Mesenchymal stem cell (in vitro differentiated cells and primary cell): ENCODE results near the gene PELO.

Experiments
- DNase-seq: peaks from one replicate; pipeline ENCODE4 v3.0.0-alpha.2; 2013
- H2AFZ ChIP-seq: one replicate; pipeline ENCODE4 v1.6.1; 2013; ENCODE audit warnings: low read depth, mild to moderate bottlenecking, control low read depth, inconsistent platforms, low read length, moderate library complexity
- H2AK5ac ChIP-seq: 2 replicates; pipeline ENCODE4 v1.6.1; 2013; ENCODE audit warnings: low read length, moderate library complexity, mild to moderate bottlenecking, inconsistent platforms; ENCODE audit not compliant: severe bottlenecking
- H2BK120ac ChIP-seq: one replicate; pipeline ENCODE4 v1.6.1; 2013; ENCODE audit warnings: low read depth, mild to moderate bottlenecking, inconsistent platforms, low read length, moderate library complexity
- H2BK12ac ChIP-seq, 2 experiments: one replicate each; pipeline ENCODE4 v1.6.1; 2013; ENCODE audit warnings: inconsistent platforms in 2 of 2, low read length in 2 of 2, mild to moderate bottlenecking in 2 of 2, moderate library complexity in 2 of 2, control low read depth in 1 of 2
- H2BK15ac ChIP-seq: one replicate; pipeline ENCODE4 v1.6.1; 2013; ENCODE audit warnings: mild to moderate bottlenecking, low read depth, inconsistent platforms; ENCODE audit not compliant: poor library complexity, severe bottlenecking
- H2BK5ac ChIP-seq: 2 replicates; pipeline ENCODE4 v1.6.1; 2013; ENCODE audit warnings: low read depth, mild to moderate bottlenecking, low read length, control low read depth, inconsistent platforms; ENCODE audit not compliant: poor library complexity, severe bottlenecking
- H3K14ac ChIP-seq, 2 experiments: one replicate each; pipeline ENCODE4 v1.6.1; 2013; ENCODE audit warnings: inconsistent platforms in 2 of 2, low read length in 2 of 2, control low read depth in 1 of 2, mild to moderate bottlenecking in 1 of 2, moderate library complexity in 1 of 2
- H3K18ac ChIP-seq, 2 experiments: one replicate each; pipeline ENCODE4 v1.6.1; 2013; ENCODE audit warnings: inconsistent platforms in 2 of 2, low read length in 2 of 2, control low read depth in 1 of 2, low read depth in 1 of 2, mild to moderate bottlenecking in 1 of 2
- H3K23ac ChIP-seq, 2 experiments: one replicate each; pipeline ENCODE4 v1.6.1; 2013; ENCODE audit warnings: inconsistent platforms in 2 of 2, low read length in 2 of 2, mild to moderate bottlenecking in 2 of 2, moderate library complexity in 2 of 2, control low read depth in 1 of 2
- H3K27ac ChIP-seq: 2 replicates; pipeline ENCODE4 v1.5.1; 2013; ENCODE audit warnings: mild to moderate bottlenecking, moderate library complexity, low read length, control low read depth, inconsistent platforms; ENCODE audit not compliant: poor library complexity, severe bottlenecking
- H3K27me3 ChIP-seq, 2 experiments: 2 replicates each; pipeline versions ENCODE4 v1.6.1 to v1.7.0; 2013; ENCODE audit warnings: low read length in 2 of 2, mild to moderate bottlenecking in 2 of 2, moderate library complexity in 2 of 2, control low read depth in 1 of 2, inconsistent platforms in 1 of 2; ENCODE audit not compliant: control insufficient read depth in 1 of 2, insufficient read depth in 1 of 2
- H3K36me3 ChIP-seq, 2 experiments: 2 replicates each; pipeline versions ENCODE4 v1.6.1 to v1.7.0; 2013; ENCODE audit warnings: low read length in 2 of 2, control low read depth in 1 of 2, inconsistent platforms in 1 of 2, low read depth in 1 of 2, mild to moderate bottlenecking in 1 of 2; ENCODE audit not compliant: insufficient read depth in 2 of 2, control insufficient read depth in 1 of 2
- H3K4ac ChIP-seq, 2 experiments: one replicate each; pipeline ENCODE4 v1.6.1; 2013; ENCODE audit warnings: inconsistent platforms in 2 of 2, low read length in 2 of 2, mild to moderate bottlenecking in 2 of 2, moderate library complexity in 2 of 2, control low read depth in 1 of 2, low read depth in 1 of 2
- H3K4me1 ChIP-seq: 2 replicates; pipeline ENCODE4 v1.6.1; 2013; ENCODE audit warnings: low read depth, low read length, control low read depth; ENCODE audit not compliant: control insufficient read depth, insufficient read depth
- H3K4me2 ChIP-seq: 2 replicates; pipeline ENCODE4 v1.6.1; 2013; ENCODE audit warnings: low read length, mild to moderate bottlenecking, inconsistent platforms; ENCODE audit not compliant: poor library complexity, severe bottlenecking
- H3K4me3 ChIP-seq, 2 experiments: 2 replicates each; pipeline versions ENCODE4 v1.5.1 to v1.7.0; 2013; ENCODE audit warnings: low read length in 2 of 2, mild to moderate bottlenecking in 2 of 2, control low read depth in 1 of 2, low read depth in 1 of 2; ENCODE audit not compliant: insufficient read depth in 1 of 2
- H3K79me1 ChIP-seq: replicated peaks from 2 replicates; pipeline ENCODE4 v1.6.1; 2013; ENCODE audit warnings: mild to moderate bottlenecking, control low read depth, low read length, inconsistent platforms; ENCODE audit not compliant: poor library complexity, severe bottlenecking
- H3K9ac ChIP-seq: 2 replicates; pipeline ENCODE4 v1.7.0; 2013; ENCODE audit warnings: mild to moderate bottlenecking, low read length, moderate library complexity
- H3K9me3 ChIP-seq: 2 replicates; pipeline ENCODE4 v1.7.0; 2013; ENCODE audit warnings: mild to moderate bottlenecking, low read length; ENCODE audit not compliant: control insufficient read depth
- H4K8ac ChIP-seq: one replicate; pipeline ENCODE4 v1.6.1; 2013; ENCODE audit warnings: inconsistent platforms, mild to moderate bottlenecking, low read length, moderate library complexity
- H4K91ac ChIP-seq: one replicate; pipeline ENCODE4 v1.6.1; 2013; ENCODE audit warnings: mild to moderate bottlenecking, low read length, inconsistent platforms
- WGBS: methylation state at CpG from one replicate; pipeline ENCODE4 v1.1.7; 2013; ENCODE audit warnings: mixed read lengths; 5-methylcytosine and 5-hydroxymethylcytosine counted together

Gene PELO

GRCh38 chr5:52770287-52770939 is 17.3 kb upstream of the PELO start:
- no peaks in the 10 kb centered on the region for H3K9me3 ChIP-seq
- no peak overlapping the region for H3K4me2 ChIP-seq
- no peak overlapping the region for H3K4me3 ChIP-seq
- H2AFZ ChIP-seq = no peak overlapping the region
- H3K79me1 ChIP-seq = no peaks in the 10 kb centered on the region
- no peak overlapping the region for H3K27ac ChIP-seq
- H2BK5ac ChIP-seq = no peak overlapping the region
- H2AK5ac ChIP-seq = no peak overlapping the region
- H3K4ac ChIP-seq = no peak overlapping the region
- 94% methylated on average over 2 of the region's 4 CpGs for WGBS
- DNase-seq = no peak
- no peak overlapping the region for H2BK15ac ChIP-seq
- H3K36me3 ChIP-seq = no peaks in the 10 kb centered on the region
- H3K23ac ChIP-seq = no peak overlapping the region
- H3K14ac ChIP-seq = no peak overlapping the region
- no peak overlapping the region for H3K18ac ChIP-seq
- no peak overlapping the region for H2BK12ac ChIP-seq
- H3K9ac ChIP-seq = no peak overlapping the region
- H3K27me3 ChIP-seq = no peaks in the 10 kb centered on the region
- no peak overlapping the region for H4K8ac ChIP-seq
- no peak overlapping the region for H2BK120ac ChIP-seq
- no peaks in the 10 kb centered on the region for H3K4me1 ChIP-seq
- no peak overlapping the region for H4K91ac ChIP-seq

DNA sequence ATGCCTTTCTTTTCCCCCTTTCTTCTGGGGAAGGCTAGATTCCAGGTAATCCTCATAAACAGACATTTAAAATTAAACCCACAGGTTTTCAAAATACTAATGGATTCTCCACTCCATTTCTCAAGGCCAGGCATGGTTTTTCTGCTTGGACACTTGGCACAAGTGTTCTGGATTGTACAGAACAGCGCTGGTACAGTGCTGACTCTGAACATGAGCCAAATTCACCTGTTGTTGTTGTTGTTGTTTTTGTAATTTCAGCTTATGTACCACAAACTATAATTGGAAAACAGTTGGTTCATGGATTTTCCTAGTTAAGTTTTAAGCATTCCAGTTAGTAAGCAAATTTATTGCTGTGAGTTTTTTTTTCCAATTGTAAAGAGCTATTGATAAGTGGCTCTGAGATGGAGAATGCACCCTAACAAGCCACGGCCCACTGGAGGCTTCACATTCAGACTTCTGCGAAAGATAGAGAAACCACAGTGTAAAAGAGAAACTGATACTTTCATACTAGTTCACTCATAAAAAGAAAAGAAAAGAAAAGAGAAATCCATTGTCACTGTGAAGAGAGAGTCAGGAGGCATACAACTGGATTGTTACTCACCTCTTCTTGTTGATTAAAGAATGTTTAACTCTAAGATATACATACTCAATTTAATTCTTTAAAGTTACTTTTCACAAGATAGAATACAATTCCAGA is 16.2 kb upstream of the PELO start:
- Histone ChIP-seq H3K36me3 (no peaks in the 10 kb centered on the region), H3K27ac (no peak overlapping the region), H3K27me3 (no peaks in the 10 kb centered on the region), H3K4ac (no peak overlapping the region), H3K79me1 (no peaks in the 10 kb centered on the region), H3K4me2 (no peak overlapping the region), H3K14ac (no peak overlapping the region), H2BK12ac (no peak overlapping the region), H3K23ac (no peak overlapping the region), H3K9ac (no peak overlapping the region), H4K91ac (no peak overlapping the region), H3K4me3 (no peak overlapping the region), H4K8ac (no peak overlapping the region), H2AFZ (no peak overlapping the region), H2AK5ac (no peak overlapping the region), H3K18ac (no peak overlapping the region), H3K9me3 (no peaks in the 10 kb centered on the region), H2BK5ac (no peak overlapping the region), H2BK120ac (no peak overlapping the region), H2BK15ac (no peak overlapping the region), H3K4me1 (no peaks in the 10 kb centered on the region)
- DNase-seq = no peak
- 100% methylated on average over 2 of the region's 3 CpGs for WGBS

- Histone ChIP-seq H3K4me2 (no peak overlapping the region), H2BK12ac (no peak overlapping the region), H3K9ac (no peak overlapping the region), H2AFZ (no peak overlapping the region), H3K4me1 (no peaks in the 10 kb centered on the region), H3K79me1 (no peaks in the 10 kb centered on the region), H3K4ac (no peak overlapping the region), H3K36me3 (no peaks in the 10 kb centered on the region), H4K91ac (no peak overlapping the region), H3K18ac (no peak overlapping the region), H3K23ac (no peak overlapping the region), H4K8ac (no peak overlapping the region), H3K14ac (no peak overlapping the region), H2BK15ac (no peak overlapping the region), H3K27me3 (no peaks in the 10 kb centered on the region), H2BK5ac (no peak overlapping the region), H3K27ac (no peak overlapping the region), H2BK120ac (no peak overlapping the region), H2AK5ac (no peak overlapping the region), H3K4me3 (no peak overlapping the region), H3K9me3 (no peaks in the 10 kb centered on the region)
- DNase-seq = no peak
Observed at GRCh38 chr5:52772668-52773067, 15.0 kb upstream of the PELO start.

DNA sequence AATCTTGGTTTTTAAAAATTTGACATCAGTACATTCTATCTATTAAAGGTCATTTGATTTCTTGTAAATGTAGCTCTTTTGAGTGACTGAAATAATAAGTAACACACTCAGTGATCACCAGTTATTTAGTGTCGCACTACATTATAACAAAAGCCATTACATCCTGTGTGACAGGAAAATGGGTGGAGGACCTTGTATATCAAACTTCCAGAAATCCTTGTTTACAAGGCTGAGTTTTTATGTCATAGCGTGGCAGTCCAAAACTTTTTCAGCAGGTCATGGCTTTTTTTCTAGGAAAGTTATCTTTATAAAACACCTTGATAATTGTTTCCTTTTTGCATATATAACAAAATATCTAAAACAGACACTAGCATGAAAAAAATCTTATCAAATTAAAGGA is 14.4 kb upstream of the PELO start:
- Histone ChIP-seq H2AK5ac (no peak overlapping the region), H2BK12ac (no peak overlapping the region), H3K27me3 (no peaks in the 10 kb centered on the region), H2BK5ac (no peak overlapping the region), H3K18ac (no peak overlapping the region), H3K4me2 (no peak overlapping the region), H2AFZ (no peak overlapping the region), H3K36me3 (no peaks in the 10 kb centered on the region), H3K4me1 (no peaks in the 10 kb centered on the region), H4K91ac (no peak overlapping the region), H2BK15ac (no peak overlapping the region), H3K4ac (no peak overlapping the region), H3K79me1 (no peaks in the 10 kb centered on the region), H3K9me3 (no peaks in the 10 kb centered on the region), H3K9ac (no peak overlapping the region), H2BK120ac (no peak overlapping the region), H4K8ac (no peak overlapping the region), H3K14ac (no peak overlapping the region), H3K4me3 (no peak overlapping the region), H3K27ac (no peak overlapping the region), H3K23ac (no peak overlapping the region)
- WGBS = no CpG with 5 or more reads among the region's 2 CpGs
- no peak for DNase-seq
